Fibroblast of gingiva (primary cell): ENCODE measurements around the gene SOAT1.
"Not testable (repeated sequence)": the region's sequence is repeated elsewhere in the genome, so short reads cannot be mapped to it uniquely, and the experiment has no call there.

Experiments
- DNase-seq: peaks from one replicate; pipeline ENCODE4 v3.0.0-alpha.2; 2011; ENCODE audit warnings: low read depth

SOAT1 gene

DNA sequence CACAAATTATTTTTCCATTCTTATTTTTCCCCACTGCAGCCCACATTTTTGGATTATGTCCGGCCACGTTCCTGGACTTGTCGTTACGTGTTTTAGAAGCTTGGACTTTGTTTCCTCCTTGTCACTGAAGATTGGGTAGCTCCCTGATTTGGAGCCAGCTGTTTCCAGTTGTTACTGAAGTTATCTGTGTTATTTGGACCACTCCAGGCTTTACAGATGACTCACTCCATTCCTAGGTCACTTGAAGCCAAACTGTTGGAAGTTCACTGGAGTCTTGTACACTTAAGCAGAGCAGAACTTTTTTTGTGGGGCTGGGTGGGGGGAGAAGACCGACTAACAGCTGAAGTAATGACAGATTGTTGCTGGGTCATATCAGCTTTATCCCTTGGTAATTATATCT is 59.9 kb downstream of the SOAT1 start:
- DNase-seq: peak; percentile 48

DNA sequence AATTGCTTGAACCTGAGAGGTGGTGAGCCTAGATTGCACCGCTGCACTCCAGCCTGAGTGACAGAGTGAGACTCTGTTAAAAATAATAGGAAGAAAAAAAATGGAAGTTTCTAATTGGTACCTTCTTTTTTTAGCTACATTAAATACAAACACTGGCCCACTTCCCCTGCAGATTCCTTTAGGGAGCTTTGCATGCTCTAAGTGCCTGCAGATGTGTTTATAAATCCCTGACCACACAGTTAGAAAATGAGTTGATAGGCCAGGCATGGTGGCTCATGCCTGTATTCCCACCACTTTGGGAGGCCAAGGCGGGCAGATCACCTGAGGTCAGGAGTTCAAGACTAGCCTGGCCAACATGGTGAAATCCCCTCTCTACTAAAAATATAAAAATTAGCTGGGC is 68.0 kb downstream of the SOAT1 start:
- peak; percentile 57 for DNase-seq

DNA sequence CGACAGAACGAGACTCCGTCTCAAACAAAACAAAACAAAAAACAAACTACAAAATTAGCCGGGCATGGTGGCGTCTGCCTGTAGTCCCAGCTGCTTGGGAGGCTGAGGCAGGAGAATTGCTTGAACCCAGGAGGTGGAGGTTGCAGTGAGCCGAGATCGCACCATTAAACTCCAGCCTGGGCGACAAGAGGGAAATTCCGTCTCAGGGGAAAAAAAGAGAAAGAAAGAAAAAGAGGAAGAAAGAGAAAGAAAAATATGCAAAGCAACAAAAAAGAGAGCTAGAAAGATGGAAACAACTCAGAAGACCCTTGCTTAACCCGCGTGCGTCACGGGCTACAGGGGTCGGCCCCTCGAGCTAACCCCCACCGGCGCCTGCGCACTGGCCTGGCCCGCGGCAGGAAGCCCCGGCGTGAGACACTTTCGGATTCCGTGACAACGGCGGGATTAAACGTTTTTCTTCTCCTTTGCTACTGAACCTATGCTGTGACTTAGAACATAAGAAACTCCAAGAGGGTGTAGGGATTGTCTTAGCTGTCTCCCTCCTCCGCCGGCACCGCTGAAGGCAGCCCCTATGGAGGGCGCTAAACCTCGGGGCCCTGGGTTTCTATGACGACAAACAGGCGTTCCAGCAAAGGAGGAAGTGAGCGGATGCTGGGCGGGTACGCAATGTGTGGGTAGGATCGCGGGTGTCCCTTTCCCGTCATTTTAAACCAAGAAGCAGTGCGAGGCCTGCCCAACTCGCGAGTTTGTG is 71.9 kb downstream of the SOAT1 start, which contains the start of gene AXDND1:
Gene AXDND1, plus strand, starts transcription at position 630 of the 751 bp plus-strand sequence. CDS start 539 bp downstream, outside the sequence.
- peak; percentile 87 for DNase-seq

GRCh38 chr1:179366093-179366800 is 72.7 kb downstream of the SOAT1 start:
- DNase-seq: peak; percentile 4

GRCh38 chr1:179369751-179370341 is 76.2 kb downstream of the SOAT1 start:
- DNase-seq: peak; percentile 59

GRCh38 chr1:179372160-179372559 is 78.6 kb downstream of the SOAT1 start:
- DNase-seq: no peak

- no peak for DNase-seq
Observed at GRCh38 chr1:179376223-179376622, 82.6 kb downstream of the SOAT1 start.

GRCh38 chr1:179380299-179380698 is 86.7 kb downstream of the SOAT1 start:
- DNase-seq: peak; percentile 23

DNA sequence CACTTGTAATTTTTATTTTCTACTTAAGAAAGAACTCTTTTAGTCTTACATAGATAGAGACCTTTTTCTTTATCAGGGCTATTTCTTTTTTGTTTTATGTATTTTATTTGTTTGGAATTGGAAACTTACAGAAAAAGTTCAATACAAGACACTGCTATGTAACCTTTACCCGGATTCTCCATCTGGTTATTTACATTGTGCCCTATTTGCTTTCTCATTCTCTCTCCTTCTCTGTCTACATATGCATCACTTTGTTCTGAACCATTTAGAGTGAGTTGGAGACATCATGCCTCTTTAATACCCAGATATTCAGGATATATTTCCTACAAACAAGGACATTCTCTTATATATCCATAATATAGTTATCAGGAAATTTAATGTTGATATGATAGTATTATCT is 90.4 kb downstream of the SOAT1 start:
- no peak for DNase-seq

GRCh38 chr1:179385510-179385909 is 91.9 kb downstream of the SOAT1 start:
- no peak for DNase-seq

- no peak for DNase-seq
Observed at GRCh38 chr1:179393721-179394120, 100.1 kb downstream of the SOAT1 start.

DNA sequence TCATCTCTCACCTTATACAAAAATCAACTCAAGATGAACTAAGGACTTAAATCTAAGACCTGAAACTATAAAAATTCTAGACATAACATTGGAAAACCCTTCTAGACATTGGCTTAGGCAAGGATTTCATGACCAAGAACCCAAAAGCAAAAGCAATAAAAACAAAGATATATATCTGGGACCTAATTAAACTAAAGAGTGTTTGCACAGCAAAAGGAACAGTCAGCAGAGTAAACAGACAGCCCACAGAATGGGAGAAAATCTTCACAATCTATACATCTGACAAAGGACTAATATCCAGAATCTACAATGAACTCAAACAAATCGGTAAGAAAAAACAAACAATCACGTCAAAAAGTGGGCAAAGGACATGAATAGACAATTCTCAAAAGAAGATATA is 105.8 kb downstream of the SOAT1 start:
- DNase-seq: not testable (repeated sequence)
